K562 (cell line): ENCODE data around the gene REM2. TPM values are rescaled to one million over a fixed set of nuclear protein-coding genes. Genes with fewer than 3 reads are reported as not detected.

ENCODE experiments used
- ATF3 ChIP-seq, 2 experiments: fragments of 450-650 bp in 1 of 2; sonication (generic) in 1 of 2; formaldehyde crosslinking in 1 of 2; IDR thresholded peaks in 1 of 2; conservative IDR thresholded peaks in 1 of 2; 2 replicates each; pipeline versions ENCODE4 v1.6.1 to v1.8.1; 2016 to 2023; ENCODE audit warnings: mild to moderate bottlenecking in 2 of 2, moderate library complexity in 2 of 2, inconsistent platforms in 1 of 2, missing genetic modification reagents in 1 of 2
- BDP1 ChIP-seq: IDR thresholded peaks from 3 replicates; pipeline ENCODE4 v1.6.1; 2011; ENCODE audit not compliant: insufficient read length, insufficient read depth
- BMI1 ChIP-seq: fragments of 150-350 bp; IDR thresholded peaks from 2 replicates; pipeline ENCODE4 v1.6.1; 2014; ENCODE audit warnings: low read length
- E2F4 ChIP-seq: sonication (generic); formaldehyde crosslinking; IDR thresholded peaks from 2 replicates; pipeline ENCODE4 v1.8.0; 2022; ENCODE audit warnings: mild to moderate bottlenecking, low read depth, missing genetic modification reagents
- E2F6 ChIP-seq, 2 experiments: IDR thresholded peaks; 2 replicates each; pipeline ENCODE4 v1.6.1; 2011; ENCODE audit warnings: borderline replicate concordance in 1 of 2, control low read depth in 1 of 2, low read depth in 1 of 2, low read length in 1 of 2, mild to moderate bottlenecking in 1 of 2, mixed read lengths in 1 of 2, moderate library complexity in 1 of 2; ENCODE audit not compliant: insufficient read depth in 1 of 2, insufficient read length in 1 of 2, poor library complexity in 1 of 2, severe bottlenecking in 1 of 2; ENCODE audit errors: extremely low read depth in 1 of 2
- HDAC1 ChIP-seq, 2 experiments: fragments of 450-650 bp; IDR thresholded peaks; 2 replicates each; pipeline ENCODE4 v1.6.1; 2016 to 2017; ENCODE audit warnings: inconsistent platforms in 1 of 2, mild to moderate bottlenecking in 1 of 2, moderate library complexity in 1 of 2
- HDAC8 ChIP-seq: fragments of 450-650 bp; IDR thresholded peaks from 2 replicates; pipeline ENCODE4 v1.6.1; 2016; ENCODE audit warnings: mild to moderate bottlenecking, missing genetic modification characterization, moderate library complexity, missing compliant biosample characterization
- JUND ChIP-seq, 2 experiments: IDR thresholded peaks; 2 replicates in 1 of 2; 3 replicates in 1 of 2; pipeline ENCODE4 v1.6.1; 2011; ENCODE audit warnings: borderline replicate concordance in 2 of 2, low read depth in 2 of 2, low read length in 2 of 2, improper control_type of control experiment in 1 of 2, missing biosample characterization in 1 of 2, missing genetic modification characterization in 1 of 2, missing genetic modification reagents in 1 of 2
- PKNOX1 ChIP-seq: fragments of 450-650 bp; IDR thresholded peaks from 2 replicates; pipeline ENCODE4 v1.6.1; 2016
- PML ChIP-seq: IDR thresholded peaks from 2 replicates; pipeline ENCODE4 v1.6.1; 2012; ENCODE audit warnings: low read length, inconsistent platforms
- PTBP1 ChIP-seq: fragments of 200-400 bp; formaldehyde crosslinking; IDR thresholded peaks from 2 replicates; pipeline ENCODE4 v1.6.1; 2017; ENCODE audit warnings: low read depth, low read length
- SMAD4 ChIP-seq: fragments of 250-450 bp; sonication (Bioruptor Pico); conservative IDR thresholded peaks from 2 replicates; pipeline ENCODE4 v1.8.0; 2021; ENCODE audit warnings: inconsistent platforms, mild to moderate bottlenecking, moderate library complexity
- TCF7L2 ChIP-seq: fragments of 150-350 bp; IDR thresholded peaks from 2 replicates; pipeline ENCODE4 v1.6.1; 2016; ENCODE audit warnings: low read depth, mild to moderate bottlenecking, low read length, moderate library complexity
- ZBTB9 ChIP-seq: fragments of 450-650 bp; formaldehyde crosslinking; IDR thresholded peaks from 2 replicates; pipeline ENCODE4 v1.4.0; 2020; ENCODE audit warnings: mild to moderate bottlenecking, moderate library complexity
- ZNF436 ChIP-seq: fragments of 250-450, 450-650 bp; sonication (Bioruptor Pico); formaldehyde crosslinking; IDR thresholded peaks from 2 replicates; pipeline ENCODE4 v1.7.0; 2020; ENCODE audit warnings: mild to moderate bottlenecking
- ZNF57 ChIP-seq: fragments of 450-650 bp; formaldehyde crosslinking; IDR thresholded peaks from 2 replicates; pipeline ENCODE4 v1.4.0; 2020; ENCODE audit warnings: mild to moderate bottlenecking, moderate library complexity
- ZNF77 ChIP-seq: fragments of 250-450 bp; sonication (Bioruptor Pico); IDR thresholded peaks from 2 replicates; pipeline ENCODE4 v1.5.0; 2020
- polyA plus RNA-seq, 8 experiments: library from polyadenylated mRNA; depleted of rRNA in 4 of 8; stranded (reverse) in 5 of 8; unstranded in 3 of 8; fragments of >200 nt; fragmentation: Nextera tagmentation in 2 of 8; fragmentation: Illumina TruSeq in 1 of 8; extraction: Ambion mirVana in 2 of 8; extraction: Trizol in 1 of 8; gene quantifications; 2 replicates each; pipeline versions ENCODE4 v1.2.1 to v1.2.3, GENCODE V29; 2011 to 2014; ENCODE audit warnings: inconsistent platforms in 1 of 8, missing spikeins in 1 of 8
- total RNA-seq, 7 experiments: library from RNA; depleted of rRNA in 6 of 7; stranded (reverse); fragments of >200 nt in 6 of 7; fragmentation: Illumina TruSeq in 2 of 7; extraction: Trizol in 2 of 7; gene quantifications; 2 replicates each; pipeline versions ENCODE4 v1.2.1 to v1.2.3, GENCODE V29; 2011 to 2021; ENCODE audit warnings: low replicate concordance in 1 of 7

The REM2 gene
- total and polyA plus RNA-seq, 9 of the 15 experiments (the other 6 are each of a cell fraction or from before 2014, with no cell fraction given): 0.18 to 1.0 (median 0.38) TPM

DNA sequence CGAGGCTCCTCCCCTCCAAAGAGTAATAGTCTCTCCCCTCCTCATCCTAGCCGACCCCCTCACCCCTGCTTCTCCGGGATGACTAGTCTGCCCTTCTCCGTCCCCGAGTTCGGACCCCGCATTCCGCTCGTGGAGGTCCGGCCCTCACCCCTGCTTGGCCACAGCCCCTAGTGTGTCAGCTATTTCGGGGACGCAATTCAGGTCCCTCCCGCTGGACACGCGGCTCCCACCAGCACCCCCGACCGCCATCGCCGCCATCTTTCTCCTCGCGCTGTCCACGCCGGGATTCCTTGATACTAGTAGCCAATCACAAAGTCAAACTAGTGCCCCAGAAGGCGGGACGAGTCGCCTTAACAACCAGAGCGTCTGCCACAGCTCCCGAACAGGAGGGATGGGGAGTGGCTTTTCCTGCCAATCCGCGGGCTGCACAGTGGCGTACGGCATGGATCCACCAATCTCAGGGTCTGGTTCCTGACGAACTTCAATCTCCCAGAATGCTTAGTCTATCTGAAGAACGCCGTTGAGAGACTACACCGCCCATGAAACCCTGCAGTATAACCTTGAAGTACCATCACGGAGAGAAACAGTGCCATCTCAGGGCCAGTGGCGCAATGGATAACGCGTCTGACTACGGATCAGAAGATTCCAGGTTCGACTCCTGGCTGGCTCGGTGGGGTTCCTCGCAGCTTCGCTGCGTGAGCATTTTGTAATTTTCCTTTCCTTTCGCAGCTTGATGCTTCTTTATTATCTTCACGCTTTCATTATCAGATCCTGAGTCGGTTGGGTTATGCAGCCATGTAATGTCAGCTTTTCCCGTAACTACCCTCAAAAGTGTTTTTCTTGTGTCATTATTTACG is 46.3 kb downstream of the REM2 start, which contains the start of gene PRMT5 (continued):
- no peak for TF ChIP-seq PTBP1
- 0 out of 2 replicates have a peak, but pooled peaks have one; percentile 57 for TF ChIP-seq E2F4 (CRISPR knock-in tag)
- TF ChIP-seq E2F6 (IDR thresholded peaks at IDR 0.05; ENCODE audit: borderline replicate concordance in 1 of 2, extremely low read depth in 1 of 2, insufficient read depth in 1 of 2, insufficient read length in 1 of 2, low read depth in 1 of 2, low read length in 1 of 2, poor library complexity in 1 of 2, severe bottlenecking in 1 of 2): peak in 1 of 2 experiments; percentile 52
- TF ChIP-seq ZBTB9 (CRISPR knock-in tag): peak; percentile 47; the same call in 1 of the 2 replicates
- TF ChIP-seq BDP1: peak; percentile 90
- no peak for TF ChIP-seq ZNF57 (CRISPR knock-in tag)
- peak; percentile 73 to 97; a peak in 3 of 4 replicates for TF ChIP-seq HDAC1 (IDR thresholded peaks at IDR 0.05)
- peak; percentile 95 for TF ChIP-seq BMI1
- TF ChIP-seq PML: peak; percentile 75
- peak; percentile 67; the same call in 1 of the 2 replicates for TF ChIP-seq JUND (IDR thresholded peaks at IDR 0.05; ENCODE audit: borderline replicate concordance, low read depth, low read length)
- TF ChIP-seq JUND (tag; IDR thresholded peaks at IDR 0.05; ENCODE audit: borderline replicate concordance, low read depth, low read length): no peak; the same call in 2 of the 3 replicates
- peak; percentile 50; the same call in 1 of the 2 replicates for TF ChIP-seq ATF3 (IDR thresholded peaks at IDR 0.05)
- 0 out of 2 replicates have a peak, but pooled peaks have one; percentile 33 for TF ChIP-seq ATF3 (CRISPR knock-in tag; conservative IDR thresholded peaks at IDR 0.05)
- TF ChIP-seq TCF7L2: peak; percentile 35; the same call in 1 of the 2 replicates
- peak; percentile 15 for TF ChIP-seq SMAD4
- TF ChIP-seq PKNOX1: peak; percentile 92
- no peak for TF ChIP-seq HDAC8
- no peak for TF ChIP-seq ZNF77 (CRISPR knock-in tag)
- TF ChIP-seq ZNF436 (CRISPR knock-in tag): no peak
